ENCODE measurements around the gene KRT86.
A peak's percentile ranks its signal among the peaks of the same experiment; 100 is the strongest.
"Not testable (repeated sequence)": the region's sequence is repeated elsewhere in the genome, so short reads cannot be mapped to it uniquely, and the experiment has no call there.

Gene KRT86

DNA sequence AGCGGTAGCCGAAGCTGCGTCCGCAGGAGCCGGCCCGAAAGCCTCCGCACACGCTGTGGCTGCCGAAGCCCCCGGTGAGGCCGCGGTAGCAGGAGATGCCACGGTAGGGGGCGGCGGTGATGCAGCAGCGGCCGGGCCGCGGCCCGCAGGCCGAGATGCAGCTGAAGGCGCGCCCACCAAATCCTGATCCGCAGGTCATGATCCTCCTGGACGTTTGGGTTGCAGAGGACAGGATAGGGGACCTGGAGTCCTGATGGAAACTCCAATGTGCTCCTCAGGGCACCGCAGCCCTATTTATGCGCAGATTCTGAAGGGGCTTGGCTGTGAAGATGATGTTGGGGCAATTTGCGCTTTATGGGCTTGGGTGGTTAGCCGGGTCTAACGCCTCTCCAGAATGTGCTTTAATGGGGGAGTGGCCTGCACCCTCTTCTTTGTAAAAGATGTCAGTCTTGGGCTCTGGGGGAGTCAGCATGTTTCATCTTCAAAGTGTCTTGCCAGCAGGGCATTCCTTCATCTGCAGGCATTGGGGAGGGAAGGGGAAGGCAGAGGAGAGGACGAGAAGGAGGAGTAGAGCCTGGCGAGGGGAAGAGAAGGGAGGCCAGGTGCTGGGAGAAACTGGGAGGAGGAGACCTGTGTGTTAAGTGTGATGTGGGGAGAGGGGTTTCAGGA lies 17.0 kb downstream of the KRT86 start, which contains the start of gene KRT81:
TSS of gene KRT81 (minus strand) at position 268 of the 669 bp plus-strand sequence. CDS start at position 199, 69 bp downstream.
- no peak for DNase-seq (ENCODE audit: low read depth)

- no peak for DNase-seq (ENCODE audit: low read depth)
These were observed 19.5 kb downstream of the KRT86 start for GRCh38 chr12:52293926-52294325.

DNA sequence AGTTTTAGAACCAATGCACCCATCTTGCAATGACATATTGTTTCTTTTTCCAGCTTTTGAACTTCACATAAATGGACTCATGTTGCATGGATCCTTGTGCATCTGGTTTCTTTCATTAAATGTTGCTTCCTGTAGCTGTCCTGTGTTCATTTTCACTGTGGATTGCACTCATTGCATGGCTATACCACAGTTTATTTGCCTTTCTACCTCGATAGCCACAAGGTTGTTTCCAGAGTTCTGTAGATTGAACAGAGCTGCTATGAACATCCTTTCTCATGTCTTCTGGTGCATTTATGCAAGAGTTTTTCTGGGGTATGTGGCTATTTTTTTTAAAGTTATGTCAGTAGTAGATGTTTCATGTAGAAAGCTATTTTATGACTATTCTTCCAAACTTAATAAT lies 20.4 kb downstream of the KRT86 start:
- no peak for DNase-seq (ENCODE audit: low read depth)

DNA sequence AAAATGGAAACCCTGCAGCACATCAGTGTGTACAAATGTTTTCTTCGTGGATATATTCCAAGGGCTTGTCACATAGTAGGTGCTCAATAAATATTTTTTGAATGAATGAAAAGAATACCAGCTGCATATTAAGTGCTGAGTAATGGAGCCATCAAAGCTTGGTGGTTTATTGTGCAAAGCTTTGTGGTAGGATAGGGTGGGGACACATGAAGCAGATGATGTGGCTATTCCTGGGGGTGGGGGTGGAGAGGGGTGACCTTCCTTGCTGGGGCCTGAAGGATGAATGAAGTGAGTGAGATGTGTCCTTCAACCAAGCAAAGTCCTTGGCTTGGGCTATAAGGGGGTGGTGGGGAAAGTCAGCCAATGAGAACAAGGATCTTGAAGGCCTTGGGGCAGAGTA lies 21.2 kb downstream of the KRT86 start:
- no peak for DNase-seq (ENCODE audit: low read depth)

- DNase-seq (ENCODE audit: low read depth), result no peak
These were observed 22.2 kb downstream of the KRT86 start for GRCh38 chr12:52296572-52297215.

- no peak for DNase-seq (ENCODE audit: low read depth)
These were observed 24.3 kb downstream of the KRT86 start for GRCh38 chr12:52298677-52299190.

- no peak for DNase-seq (ENCODE audit: low read depth)
These were observed 26.6 kb downstream of the KRT86 start for GRCh38 chr12:52300796-52301691.

- not testable (repeated sequence) for DNase-seq (ENCODE audit: low read depth)
These were observed 27.3 kb downstream of the KRT86 start for GRCh38 chr12:52301721-52302120.

- not testable (repeated sequence) for DNase-seq (ENCODE audit: low read depth)
These were observed 27.9 kb downstream of the KRT86 start for GRCh38 chr12:52302242-52302914.

DNA sequence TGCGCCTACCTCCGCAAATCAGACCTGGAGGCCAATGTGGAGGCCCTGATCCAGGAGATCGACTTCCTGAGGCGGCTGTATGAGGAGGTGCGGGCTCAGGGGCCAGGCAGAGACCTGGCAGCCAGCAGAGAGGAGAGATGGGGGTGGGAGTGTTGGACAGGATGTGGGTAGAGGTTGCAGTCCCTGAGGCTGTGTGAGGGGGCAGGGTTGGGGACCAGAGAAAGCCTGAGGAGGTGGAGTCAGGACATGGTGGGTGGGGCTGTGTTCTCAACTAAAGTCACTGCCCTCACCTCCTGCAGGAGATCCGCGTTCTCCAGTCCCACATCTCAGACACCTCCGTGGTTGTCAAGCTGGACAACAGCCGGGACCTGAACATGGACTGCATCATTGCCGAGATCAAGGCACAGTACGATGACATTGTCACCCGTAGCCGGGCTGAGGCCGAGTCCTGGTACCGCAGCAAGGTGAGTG lies 30.5 kb downstream of the KRT86 start:
- DNase-seq (ENCODE audit: low read depth), result not testable (repeated sequence)

DNA sequence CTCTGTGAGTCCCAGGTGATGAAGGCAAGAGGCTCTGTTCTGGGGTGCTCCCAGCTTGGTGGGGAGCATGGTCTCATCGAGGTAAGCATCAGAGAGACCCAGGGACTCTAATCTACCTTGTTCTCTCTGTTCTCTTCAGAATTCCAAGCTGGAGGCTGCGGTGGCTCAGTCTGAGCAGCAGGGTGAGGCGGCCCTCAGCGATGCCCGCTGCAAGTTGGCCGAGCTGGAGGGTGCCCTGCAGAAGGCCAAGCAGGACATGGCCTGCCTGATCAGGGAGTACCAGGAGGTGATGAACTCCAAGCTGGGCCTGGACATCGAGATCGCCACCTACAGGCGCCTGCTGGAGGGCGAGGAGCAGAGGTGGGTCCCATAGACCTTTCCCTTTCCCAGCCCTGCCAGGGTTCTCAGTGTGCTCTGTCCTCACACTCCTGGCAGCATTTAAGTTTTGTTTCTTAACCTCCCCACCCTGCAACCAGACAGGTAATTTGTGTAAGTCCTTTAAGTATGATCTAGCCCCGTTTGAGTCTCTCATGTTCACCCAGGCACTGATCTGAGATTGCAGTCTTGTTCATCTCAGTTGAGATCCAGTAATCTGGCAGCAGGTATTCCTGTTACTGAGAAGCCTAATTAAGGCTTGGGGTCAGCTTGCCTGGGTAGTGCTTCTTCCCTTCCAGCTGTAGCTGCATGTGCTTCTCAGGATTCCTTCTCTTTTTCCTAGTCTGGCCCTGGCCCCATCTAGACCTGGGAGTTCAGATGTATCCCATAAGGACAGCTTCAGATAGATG lies 31.7 kb downstream of the KRT86 start:
- no peak for DNase-seq (ENCODE audit: low read depth)

GRCh38 chr12:52306731-52307130 lies 32.3 kb downstream of the KRT86 start:
- no peak for DNase-seq (ENCODE audit: low read depth)

DNA sequence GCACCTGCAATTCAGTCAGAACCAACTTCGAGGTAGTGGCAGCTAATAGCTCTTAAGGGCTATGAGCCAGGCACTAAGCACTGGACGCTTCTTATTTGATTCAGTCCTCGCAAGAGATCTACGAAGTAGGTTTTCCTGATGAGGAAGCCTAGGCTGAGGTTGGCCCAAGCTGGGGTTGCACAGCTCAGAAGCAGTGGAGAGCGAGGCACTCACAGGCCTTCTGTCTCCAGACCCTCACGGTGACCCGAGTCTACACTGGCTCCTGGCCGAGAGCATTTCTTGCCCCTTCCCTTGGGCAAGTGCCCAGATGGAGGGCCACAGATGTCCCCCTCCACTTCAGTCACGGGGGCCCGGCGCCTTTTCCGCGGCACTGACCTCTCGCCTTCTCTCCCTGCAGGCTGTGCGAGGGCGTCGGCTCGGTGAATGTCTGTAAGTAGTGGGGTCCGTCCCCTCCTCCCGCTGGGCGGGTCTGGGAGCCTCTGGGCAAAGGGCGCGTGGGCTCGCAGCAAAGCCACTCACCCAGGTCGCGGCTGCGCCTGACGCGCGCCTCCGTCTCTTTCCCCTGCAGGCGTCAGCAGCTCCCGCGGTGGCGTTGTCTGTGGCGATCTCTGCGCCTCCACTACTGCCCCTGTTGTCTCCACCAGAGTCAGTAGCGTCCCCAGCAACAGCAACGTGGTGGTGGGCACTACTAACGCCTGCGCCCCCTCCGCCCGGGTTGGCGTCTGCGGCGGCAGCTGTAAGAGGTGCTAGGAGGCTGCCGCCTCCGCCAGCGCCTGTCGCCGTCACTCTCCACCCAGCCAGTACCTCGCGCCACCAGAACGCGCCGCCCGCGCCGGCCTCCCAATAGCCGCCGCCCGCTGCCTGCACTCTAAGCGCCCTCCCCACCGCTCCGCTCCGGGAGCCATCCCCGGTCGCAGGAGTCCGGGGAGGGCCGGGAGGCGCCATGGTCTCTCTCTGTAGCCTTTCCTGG lies 33.7 kb downstream of the KRT86 start:
- DNase-seq (ENCODE audit: low read depth), result peak; percentile 55

GRCh38 chr12:52308806-52309425 lies 34.5 kb downstream of the KRT86 start:
- DNase-seq (ENCODE audit: low read depth), result no peak

GRCh38 chr12:52310622-52311284 lies 36.3 kb downstream of the KRT86 start:
- no peak for DNase-seq (ENCODE audit: low read depth)

GRCh38 chr12:52311285-52311648 lies 36.8 kb downstream of the KRT86 start:
- no peak for DNase-seq (ENCODE audit: low read depth)

GRCh38 chr12:52312086-52312485 lies 37.6 kb downstream of the KRT86 start:
- no peak for DNase-seq (ENCODE audit: low read depth)

GRCh38 chr12:52313461-52313860 lies 39.0 kb downstream of the KRT86 start:
- no peak for DNase-seq (ENCODE audit: low read depth)

- no peak for DNase-seq (ENCODE audit: low read depth)
These were observed 39.5 kb downstream of the KRT86 start for GRCh38 chr12:52313926-52314325.

Measured in activated T-cell treated with anti-CD3 and anti-CD28 coated beads for 48 hours (primary cell).